Subcutaneous adipose tissue (tissue), 4 donors: ENCODE measurements around the gene NAT16. TPM values are rescaled to one million over a fixed set of nuclear protein-coding genes. Genes with fewer than 3 reads are reported as not detected.

ENCODE experiments used
- CTCF ChIP-seq: fragments of 450-650 bp; IDR thresholded peaks from one replicate; pipeline ENCODE4 v1.5.1; 2016; ENCODE audit warnings: low read depth, mild to moderate bottlenecking, control low read depth, antibody characterized with exemption, moderate library complexity
- small RNA-seq: library from RNA; depleted of rRNA; stranded (forward); fragments of <200 nt; gene quantifications from one replicate; pipeline ENCODE3, GENCODE V24; 2016
- total RNA-seq, 4 donors: library from RNA; depleted of rRNA; stranded (reverse); fragments of >200 nt; gene quantifications; one replicate each; pipeline ENCODE4 v1.1.0, GENCODE V29; 2016

The NAT16 gene
- total RNA-seq, 4 donors from 2014 or later: not detected

- TF ChIP-seq CTCF: no peak
Observed at GRCh38 chr7:101121991-101122932, 57.8 kb downstream of the NAT16 start.

Small RNA genes within 50 kb of the gene (small RNA-seq; reads per million reads assigned to genes)
- gene MIR4653: not detected

Other genes with a start within 250 kb of the NAT16 start
- under 1 TPM; under 0.01 to 0.94 (median 0.24) TPM for gene MUC3A, start 230.8 kb downstream of the NAT16 start, total RNA-seq
- gene MUC12, start 210.7 kb downstream of the NAT16 start, total RNA-seq: under 1 TPM; under 0.01 to 0.34 (median 0.08) TPM
- under 1 TPM in 1 of 4 donors, not detected in 3; under 0.01 TPM for gene MUC17, start 160.2 kb downstream of the NAT16 start, total RNA-seq
- gene TRIM56, start 94.8 kb downstream of the NAT16 start, total RNA-seq: 10 to 100 TPM; 11.9 to 47.1 (median 15.3) TPM
- gene SERPINE1, start 53.2 kb downstream of the NAT16 start, total RNA-seq: 10 to 100 TPM in 2 of 4 donors, 1 to 10 TPM in 2; 6.0 to 25.5 (median 11.4) TPM
- gene AP1S1, start 25.8 kb downstream of the NAT16 start, total RNA-seq: 10 to 100 TPM in 3 of 4 donors, 1 to 10 TPM in 1; 7.7 to 42.2 (median 23.8) TPM
- gene VGF, start 14.7 kb downstream of the NAT16 start, total RNA-seq: not detected
- not detected for gene MOGAT3, start 20.7 kb upstream of the NAT16 start, total RNA-seq
- gene PLOD3, start 37.3 kb upstream of the NAT16 start, total RNA-seq: 10 to 100 TPM; 35.7 to 45.0 (median 42.6) TPM
- gene ZNHIT1, start 37.9 kb upstream of the NAT16 start, total RNA-seq: 100 to 1,000 TPM in 1 of 4 donors, 10 to 100 TPM in 3; 54.0 to 115 (median 92.2) TPM
- 10 to 100 TPM; 12.1 to 29.8 (median 17.9) TPM for gene CLDN15, start 57.5 kb upstream of the NAT16 start, total RNA-seq
- gene FIS1, start 64.8 kb upstream of the NAT16 start, total RNA-seq: 100 to 1,000 TPM; 193 to 369 (median 258) TPM
- gene IFT22, start 141.5 kb upstream of the NAT16 start, total RNA-seq: 10 to 100 TPM; 10.4 to 17.8 (median 15.7) TPM
- not detected for gene COL26A1, start 182.6 kb upstream of the NAT16 start, total RNA-seq